Stomach (tissue), 4 donors: ENCODE measurements around the gene MAP3K5.

Experiments
- CTCF ChIP-seq, 7 experiments: fragments of 450-650 bp in 4 of 7; fragments of 200-600 bp in 3 of 7; sonication (generic) in 3 of 7; IDR thresholded peaks; one replicate each; pipeline ENCODE4 v1.5.1; 2016 to 2019; ENCODE audit warnings: antibody characterized with exemption in 7 of 7, control low read depth in 2 of 7, mild to moderate bottlenecking in 1 of 7
- POLR2A ChIP-seq, 4 donors: fragments of 450-650 bp; IDR thresholded peaks; one replicate each; pipeline ENCODE4 v1.6.1; 2016; ENCODE audit warnings: antibody characterized with exemption in 4 of 4, control low read depth in 2 of 4, mild to moderate bottlenecking in 1 of 4, moderate library complexity in 1 of 4

GRCh38 chr6:136767103-136767502, 25.2 kb downstream of the MAP3K5 start:
- no peak for TF ChIP-seq CTCF (IDR thresholded peaks at IDR 0.05)
- TF ChIP-seq POLR2A (IDR thresholded peaks at IDR 0.05), result no peak
